ENCODE results near the gene PDILT.
"Not testable (repeated sequence)": the region's sequence is repeated elsewhere in the genome, so short reads cannot be mapped to it uniquely, and the experiment has no call there.

- not testable (repeated sequence) for TF ChIP-seq CTCF, POLR2A (IDR thresholded peaks at IDR 0.05)
These were observed 19.2 kb upstream of the PDILT start for GRCh38 chr16:20423772-20424128.

All from lower leg skin (tissue), 3 donors.